ENCODE results near the gene RFC4.

Gene RFC4

GRCh38 chr3:186786922-186787321, 19.4 kb downstream of the RFC4 start:
- peak; percentile 17 for DNase-seq (ENCODE audit: low spot score)

GRCh38 chr3:186785495-186786018, 20.7 kb downstream of the RFC4 start:
- peak; percentile 22 for DNase-seq (ENCODE audit: low spot score)

GRCh38 chr3:186784820-186785494, 21.3 kb downstream of the RFC4 start:
- DNase-seq (ENCODE audit: low spot score) = peak; percentile 33

- peak; percentile 79 for DNase-seq (ENCODE audit: low spot score)
Observed at GRCh38 chr3:186783731-186784515, 22.4 kb downstream of the RFC4 start.

GRCh38 chr3:186783058-186783730, 23.1 kb downstream of the RFC4 start, which contains the start of gene EIF4A2:
EIF4A2 (plus strand) TSS chr3:186783577; CDS start chr3:186783611, 34 bp downstream.
- DNase-seq (ENCODE audit: low spot score) = peak; percentile 90

- peak; percentile 43 for DNase-seq (ENCODE audit: low spot score)
Observed at GRCh38 chr3:186782542-186783057, 23.7 kb downstream of the RFC4 start.

GRCh38 chr3:186779204-186779603, 27.1 kb downstream of the RFC4 start:
- no peak for DNase-seq (ENCODE audit: low spot score)

- no peak for DNase-seq (ENCODE audit: low spot score)
Observed at GRCh38 chr3:186775999-186776398, 30.3 kb downstream of the RFC4 start.

- DNase-seq (ENCODE audit: low spot score) = peak; percentile 76
Observed at GRCh38 chr3:186772701-186773417, 33.4 kb downstream of the RFC4 start.

- DNase-seq (ENCODE audit: low spot score) = peak; percentile 4
Observed at GRCh38 chr3:186772281-186772694, 34.0 kb downstream of the RFC4 start.

- no peak for DNase-seq (ENCODE audit: low spot score)
Observed at GRCh38 chr3:186760897-186761447, 45.3 kb downstream of the RFC4 start.

- no peak for DNase-seq (ENCODE audit: low spot score)
Observed at GRCh38 chr3:186760141-186760833, 46.0 kb downstream of the RFC4 start.

GRCh38 chr3:186759231-186759930, 46.9 kb downstream of the RFC4 start:
- no peak for DNase-seq (ENCODE audit: low spot score)

- DNase-seq (ENCODE audit: low spot score) = no peak
Observed at GRCh38 chr3:186757686-186758220, 48.5 kb downstream of the RFC4 start.

GRCh38 chr3:186757214-186757613, 49.1 kb downstream of the RFC4 start:
- no peak for DNase-seq (ENCODE audit: low spot score)

GRCh38 chr3:186754871-186755270, 51.4 kb downstream of the RFC4 start:
- no peak for DNase-seq (ENCODE audit: low spot score)

- no peak for DNase-seq (ENCODE audit: low spot score)
Observed at GRCh38 chr3:186754006-186754405, 52.3 kb downstream of the RFC4 start.

GRCh38 chr3:186751480-186751879, 54.8 kb downstream of the RFC4 start:
- no peak for DNase-seq (ENCODE audit: low spot score)

GRCh38 chr3:186750316-186750715, 56.0 kb downstream of the RFC4 start:
- no peak for DNase-seq (ENCODE audit: low spot score)

- no peak for DNase-seq (ENCODE audit: low spot score)
Observed at GRCh38 chr3:186746008-186746407, 60.3 kb downstream of the RFC4 start.
